ENCODE data around the gene PLEKHA3. TPM values are rescaled to one million over a fixed set of nuclear protein-coding genes. Genes with fewer than 3 reads are reported as not detected.

The PLEKHA3 gene
- total RNA-seq, 1 experiment from 2014 or later: 50.3 TPM

DNA sequence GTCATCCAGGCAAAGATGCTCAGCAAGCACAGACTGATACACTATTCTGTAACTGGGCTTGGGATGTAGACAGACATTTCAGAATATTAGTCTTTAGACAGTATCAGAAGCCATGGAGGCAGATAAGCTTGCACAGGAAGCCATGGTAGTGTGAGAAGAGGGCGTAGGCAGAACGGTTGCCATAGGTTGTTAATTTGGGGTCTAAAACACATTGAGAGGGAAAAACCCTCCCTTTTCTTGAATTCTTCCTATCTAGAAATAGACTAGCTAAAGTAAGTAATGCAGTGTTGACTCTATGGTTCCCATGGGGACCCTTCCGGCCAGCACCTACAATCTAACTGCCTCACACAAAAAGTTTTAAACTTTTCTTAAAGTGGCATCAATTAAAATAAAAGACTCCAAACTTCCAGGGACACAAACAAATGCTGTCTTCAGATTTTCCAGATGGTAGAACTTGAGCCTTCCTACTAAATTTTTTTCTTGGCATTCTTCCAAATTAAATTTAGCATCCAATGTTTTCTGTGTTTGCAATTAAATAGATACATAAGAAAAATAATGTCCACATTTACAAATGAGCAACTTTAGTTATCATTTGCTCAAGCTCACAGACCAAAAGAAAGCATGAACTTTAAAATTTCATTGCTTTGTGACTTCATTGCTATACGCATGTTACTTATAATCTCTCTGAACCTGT is 31.1 kb upstream of the PLEKHA3 start:
- CTCF ChIA-PET: interaction anchor here (0.6 kb wide), 2 partner anchors 25 to 153 kb away, joined by 3 to 5 read pairs; no protein-coding TSS in a partner anchor
- peaks cover 37% of the 10 kb centered on the region for H3K79me2 ChIP-seq (ENCODE audit: low read depth)

GRCh38 chr2:178449700-178450523 is 30.3 kb upstream of the PLEKHA3 start:
- TSS peak; percentile 56 for BruUV-seq (replicated peaks)
- Histone ChIP-seq H3K79me2 (ENCODE audit: low read depth) (peaks cover 37% of the 10 kb centered on the region), H3K9me3 (ENCODE audit: insufficient read depth, low read depth) (no peaks in the 10 kb centered on the region), H2AFZ (peak overlapping the region; percentile 83), H3K36me3 (ENCODE audit: low read depth) (peaks cover 40% of the 10 kb centered on the region), H3F3A (ENCODE audit: insufficient read depth, low read depth) (peaks cover 27% of the 10 kb centered on the region), H4K20me1 (ENCODE audit: insufficient read depth) (peaks cover 19% of the 10 kb centered on the region), H3K4me3 (peak overlapping the region; percentile 78), H3K9me2 (ENCODE audit: insufficient read depth) (no peaks in the 10 kb centered on the region), H3K4me1 (replicated peaks; ENCODE audit: insufficient read depth) (peaks cover 22% of the 10 kb centered on the region), H3K27me3 (ENCODE audit: insufficient read depth, low read depth) (no peaks in the 10 kb centered on the region), H3K27ac (peak overlapping the region; percentile 93), H3K4me2 (peak overlapping the region; percentile 91)
- TF ChIP-seq EZH2 (IDR thresholded peaks at IDR 0.05; ENCODE audit: low read depth): no peak
- TF ChIP-seq, protein P1, sequence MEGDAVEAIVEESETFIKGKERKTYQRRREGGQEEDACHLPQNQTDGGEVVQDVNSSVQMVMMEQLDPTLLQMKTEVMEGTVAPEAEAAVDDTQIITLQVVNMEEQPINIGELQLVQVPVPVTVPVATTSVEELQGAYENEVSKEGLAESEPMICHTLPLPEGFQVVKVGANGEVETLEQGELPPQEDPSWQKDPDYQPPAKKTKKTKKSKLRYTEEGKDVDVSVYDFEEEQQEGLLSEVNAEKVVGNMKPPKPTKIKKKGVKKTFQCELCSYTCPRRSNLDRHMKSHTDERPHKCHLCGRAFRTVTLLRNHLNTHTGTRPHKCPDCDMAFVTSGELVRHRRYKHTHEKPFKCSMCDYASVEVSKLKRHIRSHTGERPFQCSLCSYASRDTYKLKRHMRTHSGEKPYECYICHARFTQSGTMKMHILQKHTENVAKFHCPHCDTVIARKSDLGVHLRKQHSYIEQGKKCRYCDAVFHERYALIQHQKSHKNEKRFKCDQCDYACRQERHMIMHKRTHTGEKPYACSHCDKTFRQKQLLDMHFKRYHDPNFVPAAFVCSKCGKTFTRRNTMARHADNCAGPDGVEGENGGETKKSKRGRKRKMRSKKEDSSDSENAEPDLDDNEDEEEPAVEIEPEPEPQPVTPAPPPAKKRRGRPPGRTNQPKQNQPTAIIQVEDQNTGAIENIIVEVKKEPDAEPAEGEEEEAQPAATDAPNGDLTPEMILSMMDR (conservative IDR thresholded peaks at IDR 0.05): no peak
- intact Hi-C loops (cut with micrococcal nuclease; ENCODE audit: unreplicated experiment): loop anchor here (1.0 kb wide), 1 partner anchor 73 kb away; no protein-coding TSS in a partner anchor
- ChIA-PET CTCF (interaction anchor here (0.6 kb wide), 2 partner anchors 25 to 154 kb away, joined by 3 to 5 read pairs; no protein-coding TSS in a partner anchor), POLR2A (ENCODE audit: unreplicated experiment) (interaction anchor here (0.6 kb wide), 2 partner anchors 36 to 667 kb away, joined by 3 to 5 read pairs; no protein-coding TSS in a partner anchor)
- peak in 1 of 2 experiments; percentile 54 for DNase-seq

More for the DNA sequence above, 31.1 kb upstream of the PLEKHA3 start:
- POLR2A ChIA-PET (ENCODE audit: unreplicated experiment): interaction anchor here (0.6 to 0.7 kb wide), 2 partner anchors 37 to 72 kb away, joined by 3 to 5 read pairs; no protein-coding TSS in a partner anchor
- peaks cover 19% of the 10 kb centered on the region for H4K20me1 ChIP-seq (ENCODE audit: insufficient read depth)
- no TSS peak for BruUV-seq (replicated peaks)
- peak overlapping the region; percentile 78 for H3K4me3 ChIP-seq
- H3K27ac ChIP-seq: no peak overlapping the region
- H3K36me3 ChIP-seq (ENCODE audit: low read depth): peaks cover 48% of the 10 kb centered on the region
- H3K9me2 ChIP-seq (ENCODE audit: insufficient read depth): no peaks in the 10 kb centered on the region
- peaks cover 27% of the 10 kb centered on the region for H3F3A ChIP-seq (ENCODE audit: insufficient read depth, low read depth)
- no peak overlapping the region for H2AFZ ChIP-seq
- H3K9me3 ChIP-seq (ENCODE audit: insufficient read depth, low read depth): no peaks in the 10 kb centered on the region
- TF ChIP-seq EZH2 (IDR thresholded peaks at IDR 0.05; ENCODE audit: low read depth): no peak
- TF ChIP-seq, protein P1 (conservative IDR thresholded peaks at IDR 0.05): no peak
- no peak for DNase-seq
- intact Hi-C loops (cut with micrococcal nuclease; ENCODE audit: unreplicated experiment): no loop called here
- H3K27me3 ChIP-seq (ENCODE audit: insufficient read depth, low read depth): no peaks in the 10 kb centered on the region
- peaks cover 22% of the 10 kb centered on the region for H3K4me1 ChIP-seq (replicated peaks; ENCODE audit: insufficient read depth)
- H3K4me2 ChIP-seq: peak overlapping the region; percentile 91

- Histone ChIP-seq H3K4me2 (peak overlapping the region; percentile 91), H4K20me1 (ENCODE audit: insufficient read depth) (peaks cover 19% of the 10 kb centered on the region), H3K27ac (peak overlapping the region; percentile 93), H3F3A (ENCODE audit: insufficient read depth, low read depth) (peaks cover 27% of the 10 kb centered on the region), H3K4me3 (peak overlapping the region; percentile 78), H3K9me3 (ENCODE audit: insufficient read depth, low read depth) (no peaks in the 10 kb centered on the region), H2AFZ (peak overlapping the region; percentile 83), H3K79me2 (ENCODE audit: low read depth) (peaks cover 37% of the 10 kb centered on the region), H3K36me3 (ENCODE audit: low read depth) (peaks cover 35% of the 10 kb centered on the region), H3K9me2 (ENCODE audit: insufficient read depth) (no peaks in the 10 kb centered on the region), H3K4me1 (replicated peaks; ENCODE audit: insufficient read depth) (peaks cover 22% of the 10 kb centered on the region), H3K27me3 (ENCODE audit: insufficient read depth, low read depth) (no peaks in the 10 kb centered on the region)
- ChIA-PET POLR2A (ENCODE audit: unreplicated experiment) (interaction anchor here (0.6 to 1.5 kb wide), 10 partner anchors 21 to 573 kb away, joined by 3 to 10 read pairs (median 4); partner anchors contain the start of gene PLEKHA3), CTCF (no interaction called here)
- BruUV-seq (replicated peaks): no TSS peak
- DNase-seq: peak in 1 of 2 experiments; percentile 79
- TF ChIP-seq, protein P1 (conservative IDR thresholded peaks at IDR 0.05): no peak
- no peak for TF ChIP-seq EZH2 (IDR thresholded peaks at IDR 0.05; ENCODE audit: low read depth)
- intact Hi-C loops (cut with micrococcal nuclease; ENCODE audit: unreplicated experiment): loop anchor here (1.0 kb wide), 1 partner anchor 73 kb away; no protein-coding TSS in a partner anchor
Measured at GRCh38 chr2:178450524-178450773, 29.8 kb upstream of the PLEKHA3 start.
